C4-2B (cell line): Measurements from ENCODE around the gene ITSN1.

Source experiments
- CTCF ChIP-seq: fragments of 450-650 bp; conservative IDR thresholded peaks from 2 replicates; pipeline ENCODE4 v1.5.1; 2017; ENCODE audit warnings: mild to moderate bottlenecking
- ZFX ChIP-seq: fragments of 450-650 bp; IDR thresholded peaks from 2 replicates; pipeline ENCODE4 v1.6.1; 2017

- TF ChIP-seq CTCF: no peak
- no peak for TF ChIP-seq ZFX
Measured at GRCh38 chr21:33870768-33871167, 228.5 kb downstream of the ITSN1 start.
